COLO829 (cell line): ENCODE measurements around the gene TRAF7.

Experiments
- DNase-seq: peaks from one replicate; pipeline ENCODE4 v3.0.0; 2012; ENCODE audit warnings: low spot score

TRAF7 gene

GRCh38 chr16:2165861-2166260, 10.3 kb downstream of the TRAF7 start:
- no peak for DNase-seq

GRCh38 chr16:2166263-2167067, 10.9 kb downstream of the TRAF7 start:
- no peak for DNase-seq

- no peak for DNase-seq
Observed at GRCh38 chr16:2167068-2167638, 11.6 kb downstream of the TRAF7 start.

GRCh38 chr16:2170080-2170479, 14.5 kb downstream of the TRAF7 start:
- DNase-seq = no peak

- no peak for DNase-seq
Observed at GRCh38 chr16:2170587-2171435, 15.2 kb downstream of the TRAF7 start.

- DNase-seq = no peak
Observed at GRCh38 chr16:2171601-2172178, 16.1 kb downstream of the TRAF7 start.

- no peak for DNase-seq
Observed at GRCh38 chr16:2172688-2173335, 17.2 kb downstream of the TRAF7 start.

GRCh38 chr16:2173366-2173765, 17.8 kb downstream of the TRAF7 start:
- DNase-seq = no peak

- DNase-seq = no peak
Observed at GRCh38 chr16:2173916-2174315, 18.3 kb downstream of the TRAF7 start.

- no peak for DNase-seq
Observed at GRCh38 chr16:2174396-2175131, 19.0 kb downstream of the TRAF7 start.

- DNase-seq = no peak
Observed at GRCh38 chr16:2175454-2175853, 19.9 kb downstream of the TRAF7 start.

- no peak for DNase-seq
Observed at GRCh38 chr16:2176047-2176446, 20.5 kb downstream of the TRAF7 start.

GRCh38 chr16:2177101-2177500, 21.5 kb downstream of the TRAF7 start:
- DNase-seq = no peak

- DNase-seq = no peak
Observed at GRCh38 chr16:2177561-2177960, 22.0 kb downstream of the TRAF7 start.

GRCh38 chr16:2178321-2179106, 22.9 kb downstream of the TRAF7 start:
- no peak for DNase-seq

- no peak for DNase-seq
Observed at GRCh38 chr16:2179107-2179501, 23.5 kb downstream of the TRAF7 start.

- no peak for DNase-seq
Observed at GRCh38 chr16:2179576-2179975, 24.0 kb downstream of the TRAF7 start.

GRCh38 chr16:2180461-2180860, 24.9 kb downstream of the TRAF7 start:
- DNase-seq = no peak

GRCh38 chr16:2180962-2181923, 25.7 kb downstream of the TRAF7 start:
- DNase-seq = no peak
